ENCODE results near the gene RGS16.

RGS16 gene

GRCh38 chr1:182570611-182570970 lies 33.6 kb downstream of the RGS16 start:
- DNase-seq: no peak

- DNase-seq: no peak
These were observed 34.1 kb downstream of the RGS16 start for GRCh38 chr1:182569939-182570610.

GRCh38 chr1:182568647-182569284 lies 35.4 kb downstream of the RGS16 start:
- DNase-seq: no peak

GRCh38 chr1:182567629-182568028 lies 36.6 kb downstream of the RGS16 start:
- DNase-seq: no peak

- no peak for DNase-seq
These were observed 38.7 kb downstream of the RGS16 start for GRCh38 chr1:182565537-182565936.

- no peak for DNase-seq
These were observed 39.7 kb downstream of the RGS16 start for GRCh38 chr1:182564406-182565004.

- no peak for DNase-seq
These were observed 41.1 kb downstream of the RGS16 start for GRCh38 chr1:182563095-182563494.

- DNase-seq: no peak
These were observed 42.7 kb downstream of the RGS16 start for GRCh38 chr1:182561456-182561855.

GRCh38 chr1:182560392-182560984 lies 43.7 kb downstream of the RGS16 start:
- no peak for DNase-seq

GRCh38 chr1:182556279-182556678 lies 47.9 kb downstream of the RGS16 start:
- DNase-seq: no peak

GRCh38 chr1:182555493-182555892 lies 48.7 kb downstream of the RGS16 start:
- DNase-seq: no peak

- DNase-seq: no peak
These were observed 51.7 kb downstream of the RGS16 start for GRCh38 chr1:182552527-182552926.

GRCh38 chr1:182549811-182550210 lies 54.4 kb downstream of the RGS16 start:
- DNase-seq: no peak

- DNase-seq: no peak
These were observed 54.8 kb downstream of the RGS16 start for GRCh38 chr1:182549346-182549745.

Measured in activated T-cell treated with anti-CD3 and anti-CD28 coated beads, Interleukin-2, amount 50 U/mL, for 48 hours (primary cell).